K562 (cell line): ENCODE measurements around the gene NFATC3.

Experiments
- CBX3 ChIP-seq, 2 experiments: IDR thresholded peaks; 1 replicate in 1 of 2; 2 replicates in 1 of 2; pipeline ENCODE4 v1.6.1; 2012; ENCODE audit warnings: inconsistent platforms in 2 of 2, low read length in 2 of 2, borderline replicate concordance in 1 of 2, control low read depth in 1 of 2
- JUN ChIP-seq, 2 experiments: sonication (generic) in 1 of 2; formaldehyde crosslinking in 1 of 2; IDR thresholded peaks; 2 replicates each; pipeline versions ENCODE4 v1.6.1 to v1.8.0; 2012 to 2022; ENCODE audit warnings: borderline replicate concordance in 2 of 2, mild to moderate bottlenecking in 2 of 2, improper control_type of control experiment in 1 of 2, low read depth in 1 of 2, low read length in 1 of 2, missing genetic modification reagents in 1 of 2
- NCOA6 ChIP-seq: fragments of 450-650 bp; IDR thresholded peaks from 2 replicates; pipeline ENCODE4 v1.6.1; 2017; ENCODE audit warnings: mild to moderate bottlenecking
- POLR2A ChIP-seq: fragments of 450-650 bp; conservative IDR thresholded peaks from 2 replicates; pipeline ENCODE4 v1.6.1; 2016
- POLR2AphosphoS2 ChIP-seq: IDR thresholded peaks from 2 replicates; pipeline ENCODE4 v1.6.1; 2012; ENCODE audit warnings: low read length, improper control_type of control experiment
- ZNF124 ChIP-seq: sonication (generic); formaldehyde crosslinking; IDR thresholded peaks from 2 replicates; pipeline ENCODE4 v1.8.1; 2022; ENCODE audit warnings: missing genetic modification reagents
- ZNF146 ChIP-seq: IDR thresholded peaks from one replicate; pipeline ENCODE4 v1.6.1; 2018; ENCODE audit warnings: missing compliant biosample characterization; ENCODE audit not compliant: unreplicated experiment
- ZNF232 ChIP-seq: sonication (generic); formaldehyde crosslinking; IDR thresholded peaks from 2 replicates; pipeline ENCODE4 v1.8.0; 2022; ENCODE audit warnings: mild to moderate bottlenecking, missing genetic modification reagents
- ZNF263 ChIP-seq: sonication (generic); formaldehyde crosslinking; IDR thresholded peaks from 2 replicates; pipeline ENCODE4 v1.8.0; 2022; ENCODE audit warnings: mild to moderate bottlenecking, missing genetic modification reagents, borderline replicate concordance
- TF ChIP-seq, protein P1 (sequence below), 2 experiments: fragments of 450-650 bp in 1 of 2; sonication (generic) in 1 of 2; formaldehyde crosslinking in 1 of 2; IDR thresholded peaks; 2 replicates each; pipeline versions ENCODE4 v1.7.1 to v1.9.0; 2016 to 2022; ENCODE audit warnings: inconsistent platforms in 1 of 2, mild to moderate bottlenecking in 1 of 2, missing genetic modification reagents in 1 of 2
- TF ChIP-seq, protein P2 (sequence below): fragments of 450-650 bp; IDR thresholded peaks from 2 replicates; pipeline ENCODE4 v1.6.1; 2016; ENCODE audit warnings: low read depth, mild to moderate bottlenecking, moderate library complexity
- TF ChIP-seq, protein P3 (sequence below): sonication (generic); formaldehyde crosslinking; IDR thresholded peaks from 2 replicates; pipeline ENCODE4 v1.5.0; 2020; ENCODE audit warnings: missing genetic modification reagents
- TF ChIP-seq, protein P4 (sequence below), 2 experiments: fragments of 450-650 bp; formaldehyde crosslinking in 1 of 2; IDR thresholded peaks; 2 replicates each; pipeline versions ENCODE4 v1.4.0 to v1.6.1; 2014 to 2020; ENCODE audit warnings: mild to moderate bottlenecking in 2 of 2, borderline replicate concordance in 1 of 2, low read depth in 1 of 2

DNA sequence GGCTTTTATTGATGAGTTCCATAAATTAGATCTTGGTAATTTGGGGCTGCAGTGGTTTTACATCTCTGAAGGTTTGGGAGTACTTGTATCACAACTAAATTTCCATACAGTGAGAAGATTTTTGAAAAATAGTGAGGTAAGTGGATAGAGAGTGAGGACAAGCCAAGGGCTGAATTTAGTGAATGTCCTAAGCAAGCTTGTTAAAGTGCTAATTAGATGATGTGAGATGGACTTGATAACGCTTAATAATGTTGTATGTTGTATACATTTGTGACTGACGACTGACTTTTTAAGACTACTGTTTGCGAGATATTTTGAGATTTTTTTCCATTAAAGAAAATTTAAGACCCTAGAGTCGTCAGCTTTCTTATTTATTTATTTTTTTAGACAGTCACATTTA lies 3.9 kb downstream of the NFATC3 start:
- TF ChIP-seq POLR2A = no peak
- TF ChIP-seq ZNF232 (CRISPR knock-in tag) = no peak
- TF ChIP-seq POLR2AphosphoS2 = no peak
- TF ChIP-seq, protein P1, sequence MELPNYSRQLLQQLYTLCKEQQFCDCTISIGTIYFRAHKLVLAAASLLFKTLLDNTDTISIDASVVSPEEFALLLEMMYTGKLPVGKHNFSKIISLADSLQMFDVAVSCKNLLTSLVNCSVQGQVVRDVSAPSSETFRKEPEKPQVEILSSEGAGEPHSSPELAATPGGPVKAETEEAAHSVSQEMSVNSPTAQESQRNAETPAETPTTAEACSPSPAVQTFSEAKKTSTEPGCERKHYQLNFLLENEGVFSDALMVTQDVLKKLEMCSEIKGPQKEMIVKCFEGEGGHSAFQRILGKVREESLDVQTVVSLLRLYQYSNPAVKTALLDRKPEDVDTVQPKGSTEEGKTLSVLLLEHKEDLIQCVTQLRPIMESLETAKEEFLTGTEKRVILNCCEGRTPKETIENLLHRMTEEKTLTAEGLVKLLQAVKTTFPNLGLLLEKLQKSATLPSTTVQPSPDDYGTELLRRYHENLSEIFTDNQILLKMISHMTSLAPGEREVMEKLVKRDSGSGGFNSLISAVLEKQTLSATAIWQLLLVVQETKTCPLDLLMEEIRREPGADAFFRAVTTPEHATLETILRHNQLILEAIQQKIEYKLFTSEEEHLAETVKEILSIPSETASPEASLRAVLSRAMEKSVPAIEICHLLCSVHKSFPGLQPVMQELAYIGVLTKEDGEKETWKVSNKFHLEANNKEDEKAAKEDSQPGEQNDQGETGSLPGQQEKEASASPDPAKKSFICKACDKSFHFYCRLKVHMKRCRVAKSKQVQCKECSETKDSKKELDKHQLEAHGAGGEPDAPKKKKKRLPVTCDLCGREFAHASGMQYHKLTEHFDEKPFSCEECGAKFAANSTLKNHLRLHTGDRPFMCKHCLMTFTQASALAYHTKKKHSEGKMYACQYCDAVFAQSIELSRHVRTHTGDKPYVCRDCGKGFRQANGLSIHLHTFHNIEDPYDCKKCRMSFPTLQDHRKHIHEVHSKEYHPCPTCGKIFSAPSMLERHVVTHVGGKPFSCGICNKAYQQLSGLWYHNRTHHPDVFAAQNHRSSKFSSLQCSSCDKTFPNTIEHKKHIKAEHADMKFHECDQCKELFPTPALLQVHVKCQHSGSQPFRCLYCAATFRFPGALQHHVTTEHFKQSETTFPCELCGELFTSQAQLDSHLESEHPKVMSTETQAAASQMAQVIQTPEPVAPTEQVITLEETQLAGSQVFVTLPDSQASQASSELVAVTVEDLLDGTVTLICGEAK (IDR thresholded peaks at IDR 0.05) = no peak
- TF ChIP-seq, protein P1 (CRISPR knock-in tag; IDR thresholded peaks at IDR 0.05) = no peak
- TF ChIP-seq, protein P2, sequence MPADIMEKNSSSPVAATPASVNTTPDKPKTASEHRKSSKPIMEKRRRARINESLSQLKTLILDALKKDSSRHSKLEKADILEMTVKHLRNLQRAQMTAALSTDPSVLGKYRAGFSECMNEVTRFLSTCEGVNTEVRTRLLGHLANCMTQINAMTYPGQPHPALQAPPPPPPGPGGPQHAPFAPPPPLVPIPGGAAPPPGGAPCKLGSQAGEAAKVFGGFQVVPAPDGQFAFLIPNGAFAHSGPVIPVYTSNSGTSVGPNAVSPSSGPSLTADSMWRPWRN = no peak
- TF ChIP-seq, protein P3, sequence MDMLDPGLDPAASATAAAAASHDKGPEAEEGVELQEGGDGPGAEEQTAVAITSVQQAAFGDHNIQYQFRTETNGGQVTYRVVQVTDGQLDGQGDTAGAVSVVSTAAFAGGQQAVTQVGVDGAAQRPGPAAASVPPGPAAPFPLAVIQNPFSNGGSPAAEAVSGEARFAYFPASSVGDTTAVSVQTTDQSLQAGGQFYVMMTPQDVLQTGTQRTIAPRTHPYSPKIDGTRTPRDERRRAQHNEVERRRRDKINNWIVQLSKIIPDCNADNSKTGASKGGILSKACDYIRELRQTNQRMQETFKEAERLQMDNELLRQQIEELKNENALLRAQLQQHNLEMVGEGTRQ (CRISPR knock-in tag) = no peak
- TF ChIP-seq JUN (IDR thresholded peaks at IDR 0.05; ENCODE audit: borderline replicate concordance, low read depth, low read length) = no peak
- TF ChIP-seq JUN (CRISPR knock-in tag; IDR thresholded peaks at IDR 0.05; ENCODE audit: borderline replicate concordance) = no peak
- no peak for TF ChIP-seq NCOA6
- TF ChIP-seq ZNF263 (CRISPR knock-in tag) = no peak
- TF ChIP-seq, protein P4, sequence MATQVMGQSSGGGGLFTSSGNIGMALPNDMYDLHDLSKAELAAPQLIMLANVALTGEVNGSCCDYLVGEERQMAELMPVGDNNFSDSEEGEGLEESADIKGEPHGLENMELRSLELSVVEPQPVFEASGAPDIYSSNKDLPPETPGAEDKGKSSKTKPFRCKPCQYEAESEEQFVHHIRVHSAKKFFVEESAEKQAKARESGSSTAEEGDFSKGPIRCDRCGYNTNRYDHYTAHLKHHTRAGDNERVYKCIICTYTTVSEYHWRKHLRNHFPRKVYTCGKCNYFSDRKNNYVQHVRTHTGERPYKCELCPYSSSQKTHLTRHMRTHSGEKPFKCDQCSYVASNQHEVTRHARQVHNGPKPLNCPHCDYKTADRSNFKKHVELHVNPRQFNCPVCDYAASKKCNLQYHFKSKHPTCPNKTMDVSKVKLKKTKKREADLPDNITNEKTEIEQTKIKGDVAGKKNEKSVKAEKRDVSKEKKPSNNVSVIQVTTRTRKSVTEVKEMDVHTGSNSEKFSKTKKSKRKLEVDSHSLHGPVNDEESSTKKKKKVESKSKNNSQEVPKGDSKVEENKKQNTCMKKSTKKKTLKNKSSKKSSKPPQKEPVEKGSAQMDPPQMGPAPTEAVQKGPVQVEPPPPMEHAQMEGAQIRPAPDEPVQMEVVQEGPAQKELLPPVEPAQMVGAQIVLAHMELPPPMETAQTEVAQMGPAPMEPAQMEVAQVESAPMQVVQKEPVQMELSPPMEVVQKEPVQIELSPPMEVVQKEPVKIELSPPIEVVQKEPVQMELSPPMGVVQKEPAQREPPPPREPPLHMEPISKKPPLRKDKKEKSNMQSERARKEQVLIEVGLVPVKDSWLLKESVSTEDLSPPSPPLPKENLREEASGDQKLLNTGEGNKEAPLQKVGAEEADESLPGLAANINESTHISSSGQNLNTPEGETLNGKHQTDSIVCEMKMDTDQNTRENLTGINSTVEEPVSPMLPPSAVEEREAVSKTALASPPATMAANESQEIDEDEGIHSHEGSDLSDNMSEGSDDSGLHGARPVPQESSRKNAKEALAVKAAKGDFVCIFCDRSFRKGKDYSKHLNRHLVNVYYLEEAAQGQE (IDR thresholded peaks at IDR 0.05; ENCODE audit: borderline replicate concordance) = no peak
- TF ChIP-seq, protein P4 (CRISPR knock-in tag; IDR thresholded peaks at IDR 0.05; ENCODE audit: low read depth) = no peak
- no peak for TF ChIP-seq ZNF146 (CRISPR knock-in tag)
- TF ChIP-seq ZNF124 (CRISPR knock-in tag) = no peak
- TF ChIP-seq CBX3 (IDR thresholded peaks at IDR 0.05; ENCODE audit: borderline replicate concordance in 1 of 2, low read length in 2 of 2) = no peak
